Astrocyte of the spinal cord (primary cell): ENCODE measurements around the gene RAB31.

Experiments used
- DNase-seq: peaks from one replicate; pipeline ENCODE4 v3.0.0; 2011; ENCODE audit warnings: low read depth, low spot score
- H3K4me3 ChIP-seq: 2 replicates; pipeline ENCODE4 v1.5.1; 2011; ENCODE audit warnings: low read depth, mild to moderate bottlenecking, low read length, moderate library complexity
- in situ Hi-C: cut with HindIII; loops from 2 replicates; pipeline ENCODE4 v1.10.0; 2017; ENCODE audit warnings: low sequenced_read_pairs
- TF ChIP-seq, protein P1 (sequence below): IDR thresholded peaks from 2 replicates; pipeline ENCODE4 v1.5.1; 2012; ENCODE audit warnings: low read depth, mild to moderate bottlenecking, low read length, inconsistent platforms

RAB31 gene

GRCh38 chr18:9790261-9790660 is 82.2 kb downstream of the RAB31 start:
- in situ Hi-C loops = no loop called here
- TF ChIP-seq, protein P1, sequence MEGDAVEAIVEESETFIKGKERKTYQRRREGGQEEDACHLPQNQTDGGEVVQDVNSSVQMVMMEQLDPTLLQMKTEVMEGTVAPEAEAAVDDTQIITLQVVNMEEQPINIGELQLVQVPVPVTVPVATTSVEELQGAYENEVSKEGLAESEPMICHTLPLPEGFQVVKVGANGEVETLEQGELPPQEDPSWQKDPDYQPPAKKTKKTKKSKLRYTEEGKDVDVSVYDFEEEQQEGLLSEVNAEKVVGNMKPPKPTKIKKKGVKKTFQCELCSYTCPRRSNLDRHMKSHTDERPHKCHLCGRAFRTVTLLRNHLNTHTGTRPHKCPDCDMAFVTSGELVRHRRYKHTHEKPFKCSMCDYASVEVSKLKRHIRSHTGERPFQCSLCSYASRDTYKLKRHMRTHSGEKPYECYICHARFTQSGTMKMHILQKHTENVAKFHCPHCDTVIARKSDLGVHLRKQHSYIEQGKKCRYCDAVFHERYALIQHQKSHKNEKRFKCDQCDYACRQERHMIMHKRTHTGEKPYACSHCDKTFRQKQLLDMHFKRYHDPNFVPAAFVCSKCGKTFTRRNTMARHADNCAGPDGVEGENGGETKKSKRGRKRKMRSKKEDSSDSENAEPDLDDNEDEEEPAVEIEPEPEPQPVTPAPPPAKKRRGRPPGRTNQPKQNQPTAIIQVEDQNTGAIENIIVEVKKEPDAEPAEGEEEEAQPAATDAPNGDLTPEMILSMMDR = no peak

GRCh38 chr18:9791991-9792390 is 83.9 kb downstream of the RAB31 start:
- TF ChIP-seq, protein P1 = no peak
- H3K4me3 ChIP-seq = no peak overlapping the region
- in situ Hi-C loops = no loop called here
- no peak for DNase-seq

More at GRCh38 chr18:9790261-9790660, 82.2 kb downstream of the RAB31 start:
- DNase-seq = no peak
- H3K4me3 ChIP-seq = no peak overlapping the region

- TF ChIP-seq, protein P1 = peak; percentile 57
- DNase-seq = no peak
- no peak overlapping the region for H3K4me3 ChIP-seq
- in situ Hi-C loops = no loop called here
Measured at GRCh38 chr18:9792565-9793245, 84.6 kb downstream of the RAB31 start.

GRCh38 chr18:9796011-9796410 is 87.9 kb downstream of the RAB31 start:
- H3K4me3 ChIP-seq = no peak overlapping the region
- in situ Hi-C loops = no loop called here
- DNase-seq = no peak
- TF ChIP-seq, protein P1 = no peak

GRCh38 chr18:9796935-9797549 is 88.9 kb downstream of the RAB31 start:
- no peak for DNase-seq
- TF ChIP-seq, protein P1 = no peak
- H3K4me3 ChIP-seq = no peak overlapping the region
- in situ Hi-C loops = no loop called here

- no peak for DNase-seq
- TF ChIP-seq, protein P1 = no peak
- in situ Hi-C loops = no loop called here
- H3K4me3 ChIP-seq = no peak overlapping the region
Measured at GRCh38 chr18:9802175-9803062, 94.3 kb downstream of the RAB31 start.
